ENCODE measurements around the gene PDIA4. TPM values are rescaled to one million over a fixed set of nuclear protein-coding genes. Genes with fewer than 3 reads are reported as not detected.

The PDIA4 gene
- total RNA-seq, 1 experiment from 2014 or later, result 217 TPM

DNA sequence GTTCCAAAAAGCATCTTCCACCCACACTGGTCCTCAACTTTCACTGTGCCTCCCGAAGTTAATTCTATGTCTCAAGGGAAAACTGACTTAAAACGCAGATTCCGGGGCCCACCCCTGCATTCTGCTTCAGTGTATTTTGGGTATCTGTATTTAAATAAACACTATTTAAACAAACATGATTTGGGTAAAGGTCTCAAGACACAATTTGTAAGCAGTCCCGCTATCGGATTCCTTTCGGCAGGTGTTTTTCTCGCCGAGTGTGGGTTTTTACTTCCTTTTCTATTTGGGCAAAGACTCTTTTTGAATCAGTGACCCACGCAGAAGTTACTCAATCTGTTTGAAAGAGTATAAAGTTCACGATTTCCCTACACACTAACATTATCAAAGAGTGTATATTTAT, 1.2 kb downstream of the PDIA4 start:
- ChIA-PET POLR2A (no interaction called here), RAD21 (ENCODE audit: low non-redundant PET in 1 of 2, low total read pairs in 2 of 2, uncharacterized antibody in 2 of 2, unreplicated experiment in 2 of 2) (no interaction called here), CTCF (no interaction called here)
- intact Hi-C loops (cut with micrococcal nuclease), result loop anchor here (5.0 kb wide), 1 partner anchor 40 kb away; no protein-coding TSS in a partner anchor
- H3K9ac ChIP-seq (ENCODE audit: low read length), result peak overlapping the region; percentile 99
- H3K9me2 ChIP-seq (ENCODE audit: insufficient read depth), result no peaks in the 10 kb centered on the region
- peaks cover 0 to 14% of the 10 kb centered on the region in 2 experiments; a peak in 3 of 4 replicates for H3K36me3 ChIP-seq (ENCODE audit: control insufficient read depth in 1 of 2, insufficient read depth in 2 of 2, low read length in 2 of 2)
- H3K9me3 ChIP-seq (ENCODE audit: control insufficient read depth in 1 of 2, insufficient read depth in 1 of 2, low read depth in 1 of 2, low read length in 2 of 2), result no peaks in the 10 kb centered on the region
- H3K4me2 ChIP-seq (ENCODE audit: low read length), result peak overlapping the region; percentile 98
- TF ChIP-seq SP1 (IDR thresholded peaks at IDR 0.05; ENCODE audit: low read depth), result no peak
- TF ChIP-seq RAD21 (IDR thresholded peaks at IDR 0.05; ENCODE audit: low read depth), result no peak
- TF ChIP-seq, protein P1, sequence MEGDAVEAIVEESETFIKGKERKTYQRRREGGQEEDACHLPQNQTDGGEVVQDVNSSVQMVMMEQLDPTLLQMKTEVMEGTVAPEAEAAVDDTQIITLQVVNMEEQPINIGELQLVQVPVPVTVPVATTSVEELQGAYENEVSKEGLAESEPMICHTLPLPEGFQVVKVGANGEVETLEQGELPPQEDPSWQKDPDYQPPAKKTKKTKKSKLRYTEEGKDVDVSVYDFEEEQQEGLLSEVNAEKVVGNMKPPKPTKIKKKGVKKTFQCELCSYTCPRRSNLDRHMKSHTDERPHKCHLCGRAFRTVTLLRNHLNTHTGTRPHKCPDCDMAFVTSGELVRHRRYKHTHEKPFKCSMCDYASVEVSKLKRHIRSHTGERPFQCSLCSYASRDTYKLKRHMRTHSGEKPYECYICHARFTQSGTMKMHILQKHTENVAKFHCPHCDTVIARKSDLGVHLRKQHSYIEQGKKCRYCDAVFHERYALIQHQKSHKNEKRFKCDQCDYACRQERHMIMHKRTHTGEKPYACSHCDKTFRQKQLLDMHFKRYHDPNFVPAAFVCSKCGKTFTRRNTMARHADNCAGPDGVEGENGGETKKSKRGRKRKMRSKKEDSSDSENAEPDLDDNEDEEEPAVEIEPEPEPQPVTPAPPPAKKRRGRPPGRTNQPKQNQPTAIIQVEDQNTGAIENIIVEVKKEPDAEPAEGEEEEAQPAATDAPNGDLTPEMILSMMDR (IDR thresholded peaks at IDR 0.05 in 2 of 3, conservative IDR thresholded peaks at IDR 0.05 in 1 of 3; ENCODE audit: borderline replicate concordance in 1 of 3, insufficient read depth in 1 of 3, low read depth in 2 of 3, low read length in 2 of 3), result no peak
- TF ChIP-seq SRF (IDR thresholded peaks at IDR 0.05; ENCODE audit: low read depth), result no peak
- no peak for TF ChIP-seq CBX3 (IDR thresholded peaks at IDR 0.05; ENCODE audit: low read depth)
- TF ChIP-seq POLR2AphosphoS5 (IDR thresholded peaks at IDR 0.05; ENCODE audit: low read depth, low read length), result no peak
- TF ChIP-seq EGR1 (IDR thresholded peaks at IDR 0.05; ENCODE audit: low read depth), result no peak
- TF ChIP-seq SIN3A (IDR thresholded peaks at IDR 0.05; ENCODE audit: low read depth), result no peak
- no peak for TF ChIP-seq MAX (IDR thresholded peaks at IDR 0.05)
- TF ChIP-seq, protein P2, sequence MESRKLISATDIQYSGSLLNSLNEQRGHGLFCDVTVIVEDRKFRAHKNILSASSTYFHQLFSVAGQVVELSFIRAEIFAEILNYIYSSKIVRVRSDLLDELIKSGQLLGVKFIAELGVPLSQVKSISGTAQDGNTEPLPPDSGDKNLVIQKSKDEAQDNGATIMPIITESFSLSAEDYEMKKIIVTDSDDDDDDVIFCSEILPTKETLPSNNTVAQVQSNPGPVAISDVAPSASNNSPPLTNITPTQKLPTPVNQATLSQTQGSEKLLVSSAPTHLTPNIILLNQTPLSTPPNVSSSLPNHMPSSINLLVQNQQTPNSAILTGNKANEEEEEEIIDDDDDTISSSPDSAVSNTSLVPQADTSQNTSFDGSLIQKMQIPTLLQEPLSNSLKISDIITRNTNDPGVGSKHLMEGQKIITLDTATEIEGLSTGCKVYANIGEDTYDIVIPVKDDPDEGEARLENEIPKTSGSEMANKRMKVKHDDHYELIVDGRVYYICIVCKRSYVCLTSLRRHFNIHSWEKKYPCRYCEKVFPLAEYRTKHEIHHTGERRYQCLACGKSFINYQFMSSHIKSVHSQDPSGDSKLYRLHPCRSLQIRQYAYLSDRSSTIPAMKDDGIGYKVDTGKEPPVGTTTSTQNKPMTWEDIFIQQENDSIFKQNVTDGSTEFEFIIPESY (IDR thresholded peaks at IDR 0.05; ENCODE audit: extremely low read depth, insufficient replicate concordance, low read length), result no peak
- TF ChIP-seq, protein P3, sequence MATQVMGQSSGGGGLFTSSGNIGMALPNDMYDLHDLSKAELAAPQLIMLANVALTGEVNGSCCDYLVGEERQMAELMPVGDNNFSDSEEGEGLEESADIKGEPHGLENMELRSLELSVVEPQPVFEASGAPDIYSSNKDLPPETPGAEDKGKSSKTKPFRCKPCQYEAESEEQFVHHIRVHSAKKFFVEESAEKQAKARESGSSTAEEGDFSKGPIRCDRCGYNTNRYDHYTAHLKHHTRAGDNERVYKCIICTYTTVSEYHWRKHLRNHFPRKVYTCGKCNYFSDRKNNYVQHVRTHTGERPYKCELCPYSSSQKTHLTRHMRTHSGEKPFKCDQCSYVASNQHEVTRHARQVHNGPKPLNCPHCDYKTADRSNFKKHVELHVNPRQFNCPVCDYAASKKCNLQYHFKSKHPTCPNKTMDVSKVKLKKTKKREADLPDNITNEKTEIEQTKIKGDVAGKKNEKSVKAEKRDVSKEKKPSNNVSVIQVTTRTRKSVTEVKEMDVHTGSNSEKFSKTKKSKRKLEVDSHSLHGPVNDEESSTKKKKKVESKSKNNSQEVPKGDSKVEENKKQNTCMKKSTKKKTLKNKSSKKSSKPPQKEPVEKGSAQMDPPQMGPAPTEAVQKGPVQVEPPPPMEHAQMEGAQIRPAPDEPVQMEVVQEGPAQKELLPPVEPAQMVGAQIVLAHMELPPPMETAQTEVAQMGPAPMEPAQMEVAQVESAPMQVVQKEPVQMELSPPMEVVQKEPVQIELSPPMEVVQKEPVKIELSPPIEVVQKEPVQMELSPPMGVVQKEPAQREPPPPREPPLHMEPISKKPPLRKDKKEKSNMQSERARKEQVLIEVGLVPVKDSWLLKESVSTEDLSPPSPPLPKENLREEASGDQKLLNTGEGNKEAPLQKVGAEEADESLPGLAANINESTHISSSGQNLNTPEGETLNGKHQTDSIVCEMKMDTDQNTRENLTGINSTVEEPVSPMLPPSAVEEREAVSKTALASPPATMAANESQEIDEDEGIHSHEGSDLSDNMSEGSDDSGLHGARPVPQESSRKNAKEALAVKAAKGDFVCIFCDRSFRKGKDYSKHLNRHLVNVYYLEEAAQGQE (IDR thresholded peaks at IDR 0.05; ENCODE audit: low read depth), result no peak
- no peak for TF ChIP-seq YY1 (IDR thresholded peaks at IDR 0.05; ENCODE audit: extremely low read depth, insufficient replicate concordance, low read depth, low read length)
- TF ChIP-seq JUND (IDR thresholded peaks at IDR 0.05), result no peak
- no peak for TF ChIP-seq TCF7L2 (IDR thresholded peaks at IDR 0.05; ENCODE audit: borderline replicate concordance, extremely low read depth, insufficient read depth, insufficient read length)
- no peak for TF ChIP-seq FOSL1 (IDR thresholded peaks at IDR 0.05; ENCODE audit: low read depth)
- no peak for TF ChIP-seq ZNF274 (IDR thresholded peaks at IDR 0.05; ENCODE audit: low read depth, low read length)
- no peak for TF ChIP-seq POLR2A (IDR thresholded peaks at IDR 0.05; ENCODE audit: borderline replicate concordance, extremely low read depth, insufficient read depth, insufficient read length)
- no peak for TF ChIP-seq EZH2 (IDR thresholded peaks at IDR 0.05)
- TF ChIP-seq, protein P4, sequence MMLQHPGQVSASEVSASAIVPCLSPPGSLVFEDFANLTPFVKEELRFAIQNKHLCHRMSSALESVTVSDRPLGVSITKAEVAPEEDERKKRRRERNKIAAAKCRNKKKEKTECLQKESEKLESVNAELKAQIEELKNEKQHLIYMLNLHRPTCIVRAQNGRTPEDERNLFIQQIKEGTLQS (IDR thresholded peaks at IDR 0.05), result no peak
- no peak for TF ChIP-seq EZH2phosphoT487 (IDR thresholded peaks at IDR 0.05; ENCODE audit: borderline replicate concordance)
- H3K4me3 ChIP-seq (replicated peaks in 1 of 2; ENCODE audit: low read depth in 1 of 2, low read length in 2 of 2), result peak overlapping the region; percentile 82 to 98
- H3K27me3 ChIP-seq (ENCODE audit: insufficient read depth, low read length), result no peaks in the 10 kb centered on the region
- BruUV-seq (replicated peaks), result no TSS peak
- H3K4me1 ChIP-seq (ENCODE audit: control insufficient read depth in 1 of 2, insufficient read depth in 2 of 2, low read length in 2 of 2), result peaks cover 5 to 21% of the 10 kb centered on the region in 2 experiments
- H4K20me1 ChIP-seq (ENCODE audit: insufficient read depth), result no peaks in the 10 kb centered on the region
- DNase-seq (ENCODE audit: low read depth, low spot score) (no peak), ATAC-seq (no peak)
- H3K79me2 ChIP-seq (ENCODE audit: insufficient read depth, low read length), result peaks cover 62% of the 10 kb centered on the region
- no peak overlapping the region for H3K27ac ChIP-seq (ENCODE audit: low read depth, low read length)
- H2AFZ ChIP-seq (ENCODE audit: low read depth, low read length, poor library complexity, severe bottlenecking), result no peak overlapping the region

Measured in HCT116 (cell line).